ENCODE data around the gene SLC38A9. TPM values are rescaled to one million over a fixed set of nuclear protein-coding genes. Genes with fewer than 3 reads are reported as not detected.
"Not testable (repeated sequence)": the region's sequence is repeated elsewhere in the genome, so short reads cannot be mapped to it uniquely, and the experiment has no call there.

The SLC38A9 gene
- total RNA-seq, 1 experiment from 2014 or later, result 20.1 TPM

- no peak for TF ChIP-seq CTCF (IDR thresholded peaks at IDR 0.05; ENCODE audit: unreplicated experiment)
- no peaks in the 10 kb centered on the region for H3K9me3 Mint-ChIP-seq (ENCODE audit: unreplicated experiment)
- ChIA-PET CTCF (interaction anchor here (0.6 to 1.7 kb wide), 6 partner anchors 10 to 312 kb away, joined by 3 to 8 read pairs (median 3); no protein-coding TSS in a partner anchor), POLR2A (interaction anchor here (0.7 kb wide), 1 partner anchor 166 kb away, joined by 4 read pairs; no protein-coding TSS in a partner anchor)
- H3K27me3 Mint-ChIP-seq (ENCODE audit: insufficient read depth, unreplicated experiment), result no peaks in the 10 kb centered on the region
- H3K27ac Mint-ChIP-seq (ENCODE audit: low read depth, unreplicated experiment), result no peak overlapping the region
- no peak overlapping the region for H3K4me3 Mint-ChIP-seq (ENCODE audit: unreplicated experiment)
- DNase-seq (ENCODE audit: unreplicated experiment), result no peak
- BruUV-seq (replicated peaks), result no TSS peak
- intact Hi-C loops (cut with micrococcal nuclease), result no loop called here
- H3K4me1 Mint-ChIP-seq (ENCODE audit: insufficient read depth, unreplicated experiment), result no peaks in the 10 kb centered on the region
- H3K36me3 Mint-ChIP-seq (ENCODE audit: insufficient read depth, unreplicated experiment), result peaks cover 14% of the 10 kb centered on the region
Observed at GRCh38 chr5:55701462-55702103, 10.5 kb downstream of the SLC38A9 start.

GRCh38 chr5:55700745-55701144, 11.4 kb downstream of the SLC38A9 start:
- POLR2A ChIA-PET, result no interaction called here
- Mint-ChIP-seq H3K27me3 (ENCODE audit: insufficient read depth, unreplicated experiment) (no peaks in the 10 kb centered on the region), H3K27ac (ENCODE audit: low read depth, unreplicated experiment) (no peak overlapping the region), H3K4me3 (ENCODE audit: unreplicated experiment) (no peak overlapping the region), H3K9me3 (ENCODE audit: unreplicated experiment) (no peaks in the 10 kb centered on the region), H3K36me3 (ENCODE audit: insufficient read depth, unreplicated experiment) (peaks cover 14% of the 10 kb centered on the region), H3K4me1 (ENCODE audit: insufficient read depth, unreplicated experiment) (no peaks in the 10 kb centered on the region)
- CTCF ChIA-PET, result interaction anchor here (1.0 to 1.7 kb wide), 3 partner anchors 9 to 474 kb away, joined by 3 to 8 read pairs (median 3); no protein-coding TSS in a partner anchor
- BruUV-seq (replicated peaks), result no TSS peak
- no peak for TF ChIP-seq CTCF (IDR thresholded peaks at IDR 0.05; ENCODE audit: unreplicated experiment)
- DNase-seq (ENCODE audit: unreplicated experiment), result no peak
- intact Hi-C loops (cut with micrococcal nuclease), result no loop called here

GRCh38 chr5:55699041-55699688, 13.0 kb downstream of the SLC38A9 start:
- peaks cover 22% of the 10 kb centered on the region for H3K36me3 Mint-ChIP-seq (ENCODE audit: insufficient read depth, unreplicated experiment)
- BruUV-seq (replicated peaks), result no TSS peak
- POLR2A ChIA-PET, result interaction anchor here (0.7 to 1.5 kb wide), 2 partner anchors 9 to 33 kb away, joined by 3 read pairs; no protein-coding TSS in a partner anchor
- intact Hi-C loops (cut with micrococcal nuclease), result no loop called here
- CTCF ChIA-PET, result interaction anchor here (0.6 to 1.0 kb wide), 4 partner anchors 8 to 442 kb away, joined by 3 to 5 read pairs (median 4); no protein-coding TSS in a partner anchor
- no peaks in the 10 kb centered on the region for H3K9me3 Mint-ChIP-seq (ENCODE audit: unreplicated experiment)
- H3K4me3 Mint-ChIP-seq (ENCODE audit: unreplicated experiment), result no peak overlapping the region
- no peaks in the 10 kb centered on the region for H3K4me1 Mint-ChIP-seq (ENCODE audit: insufficient read depth, unreplicated experiment)
- no peaks in the 10 kb centered on the region for H3K27me3 Mint-ChIP-seq (ENCODE audit: insufficient read depth, unreplicated experiment)
- TF ChIP-seq CTCF (IDR thresholded peaks at IDR 0.05; ENCODE audit: unreplicated experiment), result no peak
- no peak for DNase-seq (ENCODE audit: unreplicated experiment)
- no peak overlapping the region for H3K27ac Mint-ChIP-seq (ENCODE audit: low read depth, unreplicated experiment)

GRCh38 chr5:55696704-55697103, 15.4 kb downstream of the SLC38A9 start:
- POLR2A ChIA-PET; intact Hi-C loops (cut with micrococcal nuclease); BruUV-seq (replicated peaks); H3K4me1 Mint-ChIP-seq (ENCODE audit: insufficient read depth, unreplicated experiment); CTCF ChIA-PET; H3K4me3 Mint-ChIP-seq (ENCODE audit: unreplicated experiment); H3K27ac Mint-ChIP-seq (ENCODE audit: low read depth, unreplicated experiment); DNase-seq (ENCODE audit: unreplicated experiment); H3K27me3 Mint-ChIP-seq (ENCODE audit: insufficient read depth, unreplicated experiment); H3K9me3 Mint-ChIP-seq (ENCODE audit: unreplicated experiment): not testable (repeated sequence)
- peaks cover 17% of the 10 kb centered on the region for H3K36me3 Mint-ChIP-seq (ENCODE audit: insufficient read depth, unreplicated experiment)
